ENCODE measurements around the gene PMM1. TPM values are rescaled to one million over a fixed set of nuclear protein-coding genes. Genes with fewer than 3 reads are reported as not detected.
"Not testable (repeated sequence)": the region's sequence is repeated elsewhere in the genome, so short reads cannot be mapped to it uniquely, and the experiment has no call there.

Gene PMM1
- total and polyA plus RNA-seq, 2 experiments from 2014 or later, result 29.4 to 78.2 TPM

GRCh38 chr22:41636467-41636866, 46.8 kb upstream of the PMM1 start:
- peak; percentile 87 for DNase-seq
- H3K9ac ChIP-seq, result no peak overlapping the region

DNA sequence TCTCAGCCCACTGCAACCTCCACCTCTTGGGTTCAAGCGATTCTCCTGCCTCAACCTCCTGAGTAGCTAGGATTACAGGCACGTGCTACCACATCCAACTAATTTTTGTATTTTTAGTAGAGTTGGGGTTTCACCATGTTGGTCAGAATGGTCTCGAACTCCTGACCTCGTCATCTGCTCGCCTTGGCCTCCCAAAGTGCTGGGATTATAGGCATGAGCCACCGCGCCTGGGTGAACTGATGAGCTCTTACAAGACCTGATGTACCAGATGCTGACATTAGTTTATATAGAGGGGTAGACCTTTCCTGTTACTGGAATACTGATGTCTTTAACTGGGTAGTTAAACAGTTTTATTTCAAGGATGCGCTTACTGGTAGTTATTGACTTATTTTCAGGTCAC, 45.0 kb upstream of the PMM1 start:
- H3F3A ChIP-seq (ENCODE audit: insufficient read depth), result peaks cover 23% of the 10 kb centered on the region
- H4K20me1 ChIP-seq (ENCODE audit: insufficient read depth); H3K27ac ChIP-seq; H3K9me2 ChIP-seq (ENCODE audit: insufficient read depth); H3K9ac ChIP-seq; H3K4me3 ChIP-seq; in situ Hi-C loops (cut with MboI); H3K4me2 ChIP-seq (ENCODE audit: unreplicated experiment); DNase-seq; H3K27me3 ChIP-seq (replicated peaks; ENCODE audit: insufficient read depth); H2AFZ ChIP-seq; H3K9me3 ChIP-seq (ENCODE audit: low read depth): not testable (repeated sequence)
- peaks cover 39% of the 10 kb centered on the region for H3K36me3 ChIP-seq (ENCODE audit: low read depth)
- peaks cover 11% of the 10 kb centered on the region for H3K4me1 ChIP-seq (ENCODE audit: insufficient read depth)
- 89 to 92% methylated on average over 8 of the region's 8 CpGs for WGBS, 2 experiments (ENCODE audit: low coverage in 1 of 2, low lambda C conversion rate in 2 of 2, missing lambda C conversion rate in 2 of 2)
- peaks cover 71% of the 10 kb centered on the region for H3K79me2 ChIP-seq (ENCODE audit: insufficient read depth)

More at GRCh38 chr22:41636467-41636866, 46.8 kb upstream of the PMM1 start:
- Histone ChIP-seq H3K4me1 (ENCODE audit: insufficient read depth) (peaks cover 11% of the 10 kb centered on the region), H3K27ac (peak overlapping the region; percentile 53), H3K9me3 (ENCODE audit: low read depth) (no peaks in the 10 kb centered on the region), H2AFZ (no peak overlapping the region), H4K20me1 (ENCODE audit: insufficient read depth) (no peaks in the 10 kb centered on the region), H3K36me3 (ENCODE audit: low read depth) (peaks cover 46% of the 10 kb centered on the region), H3K79me2 (ENCODE audit: insufficient read depth) (peaks cover 82% of the 10 kb centered on the region), H3K27me3 (replicated peaks; ENCODE audit: insufficient read depth) (no peaks in the 10 kb centered on the region), H3K4me3 (no peak overlapping the region), H3F3A (ENCODE audit: insufficient read depth) (peaks cover 25% of the 10 kb centered on the region), H3K4me2 (ENCODE audit: unreplicated experiment) (peak overlapping the region; percentile 2), H3K9me2 (ENCODE audit: insufficient read depth) (no peaks in the 10 kb centered on the region)
- TF ChIP-seq EZH2 (IDR thresholded peaks at IDR 0.05; ENCODE audit: insufficient read depth, poor library complexity, severe bottlenecking) (no peak), EZH2phosphoT487 (IDR thresholded peaks at IDR 0.05; ENCODE audit: insufficient read depth, low read depth) (no peak)
- 22 to 23% methylated on average over 7 of the region's 7 CpGs for WGBS, 2 experiments (ENCODE audit: low coverage in 1 of 2, low lambda C conversion rate in 2 of 2, missing lambda C conversion rate in 2 of 2)
- in situ Hi-C loops (cut with MboI), result no loop called here

- H3K9me3 ChIP-seq (ENCODE audit: low read depth); H3K4me2 ChIP-seq (ENCODE audit: unreplicated experiment); DNase-seq; H3K9me2 ChIP-seq (ENCODE audit: insufficient read depth); H4K20me1 ChIP-seq (ENCODE audit: insufficient read depth); H2AFZ ChIP-seq; H3K4me1 ChIP-seq (ENCODE audit: insufficient read depth); H3K27ac ChIP-seq; H3K27me3 ChIP-seq (replicated peaks; ENCODE audit: insufficient read depth); H3K9ac ChIP-seq; H3K4me3 ChIP-seq; in situ Hi-C loops (cut with MboI): not testable (repeated sequence)
- WGBS, 2 experiments (ENCODE audit: low coverage in 1 of 2, low lambda C conversion rate in 2 of 2, missing lambda C conversion rate in 2 of 2), result 95 to 98% methylated on average over 8 to 20 of the region's 23 CpGs
- peaks cover 23% of the 10 kb centered on the region for H3F3A ChIP-seq (ENCODE audit: insufficient read depth)
- H3K36me3 ChIP-seq (ENCODE audit: low read depth), result peaks cover 42% of the 10 kb centered on the region
- peaks cover 74% of the 10 kb centered on the region for H3K79me2 ChIP-seq (ENCODE audit: insufficient read depth)
Measured at GRCh38 chr22:41631615-41632014, 42.0 kb upstream of the PMM1 start.

DNA sequence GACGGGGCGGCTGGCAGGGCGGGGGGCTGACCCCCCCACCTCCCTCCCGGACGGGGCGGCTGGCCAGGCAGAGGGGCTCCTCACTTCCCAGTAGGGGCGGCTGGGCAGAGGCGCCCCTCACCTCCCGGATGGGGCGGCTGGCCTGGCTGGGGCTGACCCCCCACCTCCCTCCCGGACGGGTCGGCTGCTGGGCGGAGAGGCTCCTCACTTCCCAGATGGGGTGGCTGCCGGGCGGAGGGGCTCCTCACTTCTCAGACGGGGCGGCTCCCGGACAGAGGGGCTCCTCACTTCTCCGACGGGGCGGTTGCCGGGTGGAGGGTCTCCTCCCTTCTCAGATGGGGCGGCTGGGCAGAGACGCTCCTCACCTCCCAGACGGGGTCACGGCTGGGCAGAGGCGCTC, 41.5 kb upstream of the PMM1 start:
- H3K36me3 ChIP-seq (ENCODE audit: low read depth), result peaks cover 43% of the 10 kb centered on the region
- H3K27me3 ChIP-seq (replicated peaks; ENCODE audit: insufficient read depth); H3K4me3 ChIP-seq; H3K4me1 ChIP-seq (ENCODE audit: insufficient read depth); H2AFZ ChIP-seq; H3K4me2 ChIP-seq (ENCODE audit: unreplicated experiment); in situ Hi-C loops (cut with MboI); H3K9me2 ChIP-seq (ENCODE audit: insufficient read depth); DNase-seq; H4K20me1 ChIP-seq (ENCODE audit: insufficient read depth); H3K9me3 ChIP-seq (ENCODE audit: low read depth); H3K27ac ChIP-seq; H3K9ac ChIP-seq: not testable (repeated sequence)
- peaks cover 79% of the 10 kb centered on the region for H3K79me2 ChIP-seq (ENCODE audit: insufficient read depth)
- peaks cover 21% of the 10 kb centered on the region for H3F3A ChIP-seq (ENCODE audit: insufficient read depth)
- WGBS, 2 experiments (ENCODE audit: low coverage in 1 of 2, low lambda C conversion rate in 2 of 2, missing lambda C conversion rate in 2 of 2), result 97 to 99% methylated on average over 6 to 24 of the region's 28 CpGs

GRCh38 chr22:41625577-41625976, 35.9 kb upstream of the PMM1 start:
- peaks cover 8% of the 10 kb centered on the region; the same call in 1 of the 2 replicates for H3F3A ChIP-seq (ENCODE audit: insufficient read depth)
- H3K9me2 ChIP-seq (ENCODE audit: insufficient read depth), result no peaks in the 10 kb centered on the region
- no peak overlapping the region for H2AFZ ChIP-seq
- 0 out of 2 replicates have a peak, but pooled peaks cover 4% of the 10 kb centered on the region for H4K20me1 ChIP-seq (ENCODE audit: insufficient read depth)
- in situ Hi-C loops (cut with MboI), result no loop called here
- H3K27ac ChIP-seq, result no peak overlapping the region
- no peak for DNase-seq
- no peak overlapping the region for H3K4me2 ChIP-seq (ENCODE audit: unreplicated experiment)
- H3K9me3 ChIP-seq (ENCODE audit: low read depth), result no peaks in the 10 kb centered on the region
- H3K79me2 ChIP-seq (ENCODE audit: insufficient read depth), result peaks cover 89% of the 10 kb centered on the region
- peaks cover 4% of the 10 kb centered on the region; the same call in 1 of the 2 replicates for H3K4me1 ChIP-seq (ENCODE audit: insufficient read depth)
- H3K27me3 ChIP-seq (replicated peaks; ENCODE audit: insufficient read depth), result no peaks in the 10 kb centered on the region
- no peak for TF ChIP-seq EZH2 (IDR thresholded peaks at IDR 0.05; ENCODE audit: insufficient read depth, poor library complexity, severe bottlenecking)
- TF ChIP-seq EZH2phosphoT487 (IDR thresholded peaks at IDR 0.05; ENCODE audit: insufficient read depth, low read depth), result no peak
- 91 to 94% methylated on average over 7 of the region's 7 CpGs for WGBS, 2 experiments (ENCODE audit: low coverage in 1 of 2, low lambda C conversion rate in 2 of 2, missing lambda C conversion rate in 2 of 2)
- H3K36me3 ChIP-seq (ENCODE audit: low read depth), result peaks cover 60% of the 10 kb centered on the region
- H3K9ac ChIP-seq, result no peak overlapping the region
- no peak overlapping the region for H3K4me3 ChIP-seq

Data from GM23248 (cell line).